HG02870 (cell line): ENCODE measurements around the gene TAAR8.
"Not testable (repeated sequence)": the region's sequence is repeated elsewhere in the genome, so short reads cannot be mapped to it uniquely, and the experiment has no call there.

ENCODE experiments used
- ATAC-seq: cut with Tn5 transposase; IDR thresholded peaks from one replicate; pipeline ENCODE4 v1.9.1; 2021; ENCODE audit warnings: mild to moderate bottlenecking, moderate library complexity; ENCODE audit not compliant: unreplicated experiment

The TAAR8 gene, protein sequence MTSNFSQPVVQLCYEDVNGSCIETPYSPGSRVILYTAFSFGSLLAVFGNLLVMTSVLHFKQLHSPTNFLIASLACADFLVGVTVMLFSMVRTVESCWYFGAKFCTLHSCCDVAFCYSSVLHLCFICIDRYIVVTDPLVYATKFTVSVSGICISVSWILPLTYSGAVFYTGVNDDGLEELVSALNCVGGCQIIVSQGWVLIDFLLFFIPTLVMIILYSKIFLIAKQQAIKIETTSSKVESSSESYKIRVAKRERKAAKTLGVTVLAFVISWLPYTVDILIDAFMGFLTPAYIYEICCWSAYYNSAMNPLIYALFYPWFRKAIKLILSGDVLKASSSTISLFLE

DNA sequence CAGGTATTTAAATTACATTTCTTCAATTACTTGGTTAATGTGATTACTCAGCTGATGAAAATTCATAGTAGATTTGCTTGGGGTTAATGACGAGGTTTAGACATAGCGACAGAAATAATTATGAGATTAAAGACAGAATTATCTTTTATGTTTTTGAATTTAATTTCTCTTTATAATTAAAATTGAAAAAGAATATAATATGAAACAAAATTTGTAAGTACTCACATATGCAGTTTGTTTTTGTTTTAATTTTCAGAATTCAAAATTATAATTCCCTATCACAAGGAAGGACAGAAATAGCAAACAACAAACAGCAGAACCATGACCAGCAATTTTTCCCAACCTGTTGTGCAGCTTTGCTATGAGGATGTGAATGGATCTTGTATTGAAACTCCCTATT, at the start of gene TAAR8:
TAAR8 (plus strand) TSS at position 301 of the 400 bp plus-strand sequence; CDS start at position 322, 21 bp downstream.
- no peak for ATAC-seq

- no peak for ATAC-seq
These were observed 47.7 kb upstream of the TAAR8 start for GRCh38 chr6:132504757-132505156.

GRCh38 chr6:132505158-132505557, 47.3 kb upstream of the TAAR8 start:
- ATAC-seq = peak; percentile 50

- ATAC-seq = no peak
These were observed 46.0 kb upstream of the TAAR8 start for GRCh38 chr6:132506461-132506860.

DNA sequence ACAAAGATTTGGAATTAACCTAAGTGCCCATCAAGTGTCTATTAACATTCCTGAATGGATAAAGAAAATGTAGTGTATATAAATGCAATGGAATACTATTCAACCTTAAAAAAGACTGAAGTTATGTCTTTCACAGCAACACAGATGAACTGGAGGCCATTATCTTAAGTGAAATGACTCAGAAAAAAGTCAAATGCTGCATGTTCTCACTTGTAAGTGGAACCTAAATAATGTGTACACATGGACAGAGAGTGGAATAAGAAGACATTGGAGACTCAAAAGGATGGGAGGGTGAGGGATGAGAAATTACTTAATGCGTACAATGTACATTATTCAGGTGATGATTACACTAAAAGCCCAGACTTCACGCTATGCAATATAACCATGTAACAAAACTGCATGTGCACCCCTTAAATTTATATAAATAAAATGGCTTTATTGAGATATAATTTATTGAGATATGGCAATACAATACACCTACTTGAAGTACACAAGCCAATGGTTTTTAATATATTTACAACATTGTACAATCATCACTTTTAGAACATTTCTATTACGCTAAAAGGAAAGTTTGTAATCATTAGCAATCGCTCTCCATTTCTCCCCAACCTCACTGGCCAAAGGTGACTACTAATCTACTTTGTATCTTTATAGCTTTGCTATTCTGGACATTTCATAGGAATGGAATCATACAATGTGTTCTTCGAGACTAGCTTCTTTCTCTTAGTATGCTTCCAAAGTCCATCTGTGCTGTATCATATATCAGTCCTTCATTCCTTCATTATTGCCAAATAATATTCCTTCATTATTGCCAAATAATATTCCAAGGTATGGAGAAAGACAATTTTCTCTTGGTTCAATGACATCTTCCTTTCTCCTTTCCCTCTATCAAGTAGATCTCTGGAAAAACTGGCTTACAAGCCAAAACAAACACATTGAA, 45.3 kb upstream of the TAAR8 start:
- no peak for ATAC-seq

DNA sequence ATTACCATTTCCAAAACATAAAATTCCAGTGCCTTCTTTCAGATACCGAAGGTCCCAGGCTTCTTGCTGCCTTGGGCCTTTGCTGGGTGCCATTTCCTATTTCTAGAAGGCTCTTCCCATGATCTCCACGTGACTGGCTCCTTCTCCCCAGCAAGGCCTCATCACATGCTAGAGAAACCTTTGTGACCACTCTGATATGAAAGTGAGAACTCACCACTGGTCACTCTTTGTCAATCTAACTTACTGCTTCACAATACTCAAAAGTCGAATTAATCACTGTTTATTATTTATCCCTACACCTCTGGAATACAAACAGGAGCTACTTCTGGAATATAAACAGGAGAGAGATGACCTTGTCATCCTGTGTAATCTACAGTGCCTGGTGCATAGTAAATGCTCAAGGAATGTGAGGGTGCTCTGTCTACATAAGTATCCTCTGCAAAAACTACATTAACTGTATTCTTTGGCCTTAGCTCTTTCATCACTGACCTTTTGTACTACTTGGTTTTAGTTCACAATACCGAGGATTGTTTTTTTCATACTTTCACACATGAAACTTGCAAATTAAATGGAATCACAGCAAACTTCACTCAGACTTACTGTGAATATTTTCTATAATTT, 41.2 kb upstream of the TAAR8 start:
- ATAC-seq = no peak

- no peak for ATAC-seq
These were observed 40.6 kb upstream of the TAAR8 start for GRCh38 chr6:132511831-132512220.

GRCh38 chr6:132512342-132512637, 40.2 kb upstream of the TAAR8 start:
- no peak for ATAC-seq

DNA sequence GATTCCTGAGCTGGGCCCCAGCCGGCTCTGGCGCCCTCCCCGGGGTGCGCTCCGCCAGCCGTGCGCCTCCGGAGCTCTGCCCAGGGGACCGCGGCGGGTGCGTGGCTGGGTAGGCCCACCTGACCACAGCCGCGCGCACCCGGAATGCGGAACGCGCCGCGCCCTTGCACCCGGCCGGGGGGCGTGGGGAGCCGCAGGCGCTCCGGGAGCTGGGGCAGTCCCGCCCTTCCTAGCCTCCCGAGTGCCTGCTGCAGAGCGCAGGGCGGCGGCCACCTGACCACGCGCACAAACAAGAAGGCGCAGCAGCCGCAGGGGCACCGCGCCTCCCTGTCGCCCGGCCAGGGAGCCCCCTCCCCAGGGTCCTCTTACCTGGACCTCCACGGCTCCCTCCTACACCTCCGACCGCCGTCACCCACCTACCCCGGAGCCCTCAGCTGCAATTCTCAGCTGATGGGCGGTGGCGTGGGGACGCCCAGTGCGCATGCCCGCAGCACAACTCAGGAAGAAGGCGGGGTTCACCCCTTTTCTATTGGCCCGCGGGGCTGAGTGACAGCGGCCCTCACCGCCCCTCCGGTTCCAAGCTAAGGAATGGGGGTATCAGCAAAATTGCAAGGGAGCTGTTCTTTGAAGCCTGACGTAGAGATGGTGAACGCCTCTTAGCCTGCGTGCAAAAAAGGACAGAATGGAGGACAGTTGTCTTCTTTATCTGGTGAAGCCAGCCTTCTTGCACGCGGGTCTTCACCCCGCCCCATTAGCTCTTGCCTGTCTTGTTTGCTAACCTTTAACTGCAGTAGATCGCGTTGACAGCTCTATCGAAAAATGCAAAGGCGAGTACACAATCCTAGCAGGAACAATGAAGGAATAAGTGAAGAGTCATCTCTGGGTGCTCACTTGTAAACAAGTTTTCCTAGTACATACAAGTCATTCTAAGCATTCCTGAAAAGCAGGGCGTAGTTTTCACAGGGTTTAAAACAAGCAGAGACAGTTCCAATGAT, 39.5 kb upstream of the TAAR8 start, which contains the start of gene STX7:
STX7 (minus strand) TSS at position 479 of the 995 bp plus-strand sequence. CDS start 9,586 bp downstream, outside the sequence.
- ATAC-seq = peak; percentile 91

GRCh38 chr6:132513831-132514545, 38.5 kb upstream of the TAAR8 start:
- no peak for ATAC-seq

- ATAC-seq = no peak
These were observed 37.1 kb upstream of the TAAR8 start for GRCh38 chr6:132515386-132515785.

- no peak for ATAC-seq
These were observed 31.5 kb upstream of the TAAR8 start for GRCh38 chr6:132520953-132521352.

DNA sequence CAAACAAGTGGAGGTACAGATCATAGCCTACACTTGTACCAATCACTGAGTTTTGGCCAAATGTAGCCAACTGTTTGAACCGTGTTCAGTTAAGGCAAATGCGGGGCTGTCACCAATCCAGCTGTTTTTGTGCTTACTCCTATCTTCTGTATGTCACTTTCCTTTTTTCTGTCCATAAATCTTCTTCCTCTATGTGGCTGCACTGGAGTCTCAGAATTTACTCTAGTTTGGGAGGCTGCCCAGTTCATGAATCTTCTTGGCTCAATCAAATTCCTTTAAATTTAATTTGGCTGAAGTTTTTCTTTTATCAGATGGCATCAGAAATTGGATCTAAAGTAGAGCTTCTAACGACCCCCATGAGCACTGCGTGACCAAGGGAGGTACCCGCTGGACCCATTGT, 27.8 kb upstream of the TAAR8 start:
- ATAC-seq = no peak

GRCh38 chr6:132525866-132526265, 26.6 kb upstream of the TAAR8 start:
- no peak for ATAC-seq

DNA sequence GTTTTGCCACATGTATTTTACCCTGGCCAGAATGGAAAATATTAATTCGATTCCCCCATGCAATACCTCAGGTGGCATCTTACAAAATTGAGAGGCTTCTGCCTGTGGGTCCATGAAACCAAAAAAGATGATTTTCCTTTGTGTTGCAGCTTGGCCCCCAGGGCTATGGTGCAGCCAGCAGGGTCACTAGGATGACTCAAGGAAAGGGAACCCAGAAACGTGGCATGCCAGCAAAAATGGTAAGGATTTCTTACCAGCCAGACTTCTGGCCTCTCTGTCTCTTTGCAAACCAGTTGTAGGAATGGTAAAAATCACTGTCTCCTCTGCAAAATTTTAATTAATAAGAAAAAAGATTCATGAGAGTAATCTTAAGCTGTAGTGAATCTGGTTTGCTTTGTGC, 26.0 kb upstream of the TAAR8 start:
- ATAC-seq = no peak

DNA sequence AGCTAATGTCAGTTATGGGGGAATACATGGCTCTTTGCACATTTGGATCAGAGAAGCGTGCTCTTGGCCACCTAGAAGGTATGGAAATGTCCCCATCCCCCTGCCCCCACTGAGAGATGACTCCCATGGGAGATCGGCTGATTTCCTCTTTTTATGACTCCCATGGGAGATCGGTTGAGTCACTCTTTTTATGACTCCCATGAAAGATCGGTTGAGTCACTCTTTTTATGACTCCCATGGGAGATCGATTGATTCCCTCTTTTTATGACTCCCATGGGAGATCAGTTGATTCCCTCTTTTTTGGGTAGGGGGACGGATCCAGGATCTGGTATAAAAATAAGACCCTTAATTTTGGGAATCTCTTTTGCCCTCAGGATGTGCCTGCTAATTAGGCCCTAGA, 24.7 kb upstream of the TAAR8 start:
- no peak for ATAC-seq

DNA sequence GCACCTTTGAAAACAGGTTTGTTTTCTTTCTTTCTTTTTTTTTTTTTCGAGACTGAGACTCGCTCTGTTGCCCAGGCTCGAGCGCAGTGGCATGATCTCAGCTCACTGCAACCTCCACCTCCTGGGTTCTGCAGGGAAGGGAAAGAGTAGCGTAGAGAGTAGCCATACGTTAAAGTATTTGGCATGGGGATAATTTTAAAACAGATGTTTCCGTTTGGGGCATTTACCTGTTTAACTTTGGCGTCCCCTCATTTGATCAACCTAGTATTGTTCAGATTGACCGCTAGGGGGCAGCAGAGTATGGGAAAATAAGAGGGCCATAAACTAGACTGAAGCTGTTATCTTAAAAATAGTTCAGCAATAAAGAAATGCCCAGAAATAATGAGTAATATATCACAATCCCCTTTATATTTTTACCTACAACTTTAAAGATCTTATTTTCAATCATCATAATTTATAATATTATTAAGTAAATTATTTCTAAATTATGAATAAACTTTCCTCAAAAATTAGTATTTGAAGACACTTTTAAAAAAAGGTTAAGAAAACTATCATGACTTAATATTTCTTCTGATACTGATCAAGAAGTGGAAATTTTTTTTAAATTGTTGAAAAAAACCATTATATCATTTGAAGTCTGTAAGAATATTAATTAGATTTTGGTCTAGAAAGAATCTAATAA, 22.0 kb upstream of the TAAR8 start:
- peak; percentile 80 for ATAC-seq

DNA sequence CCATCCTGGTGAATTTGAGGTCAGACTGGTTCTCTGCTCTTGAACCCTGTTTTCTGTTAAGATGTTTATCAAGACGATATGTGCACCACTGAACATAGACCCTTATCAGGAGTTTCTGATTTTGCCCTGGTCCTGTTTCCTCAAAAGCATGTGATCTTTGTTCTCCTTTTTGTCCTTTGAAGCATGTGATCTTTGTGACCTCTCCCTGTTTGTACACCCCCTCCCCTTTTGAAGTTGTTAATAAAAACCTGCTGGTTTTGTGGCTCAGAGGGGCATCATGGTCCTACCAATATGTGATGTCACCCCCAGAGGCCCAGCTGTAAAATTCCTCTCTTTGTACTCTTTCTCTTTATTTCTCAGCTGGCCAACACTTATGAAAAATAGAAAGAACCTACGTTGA, 17.9 kb upstream of the TAAR8 start:
- ATAC-seq = not testable (repeated sequence)

DNA sequence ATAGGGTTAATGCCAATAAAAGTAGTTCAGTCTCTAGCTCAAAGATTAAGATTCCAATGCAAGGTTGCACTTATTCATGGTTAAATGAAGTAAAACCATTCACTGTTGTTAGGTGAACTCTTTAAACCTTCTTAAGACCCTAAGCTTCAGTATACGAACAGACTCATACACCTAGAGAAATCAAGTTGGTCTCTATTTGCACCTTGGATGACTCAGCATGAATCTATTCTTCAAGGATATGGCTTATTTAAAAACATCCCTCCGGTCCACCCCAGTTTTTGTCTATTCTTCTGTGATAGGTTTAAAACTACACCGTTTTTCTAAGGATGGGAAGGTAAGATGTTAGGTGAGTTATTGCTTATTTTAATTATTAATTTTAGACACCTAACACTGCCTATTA, 15.3 kb upstream of the TAAR8 start:
- no peak for ATAC-seq
